AG04450 (cell line): ENCODE data around the gene FOXL2NB. TPM values are rescaled to one million over a fixed set of nuclear protein-coding genes. Genes with fewer than 3 reads are reported as not detected.

Source experiments
- CTCF ChIA-PET: fragments of 300-600, 350-600 bp; formaldehyde crosslinking; extraction: SDS; loops from one replicate; lab custom pipeline; 2022; ENCODE audit warnings: antibody characterized with exemption, inconsistent platforms; lab: Charles Lee
- POLR2A ChIA-PET: fragments of 350-600 bp; formaldehyde crosslinking; extraction: SDS; loops from one replicate; lab custom pipeline; 2021; ENCODE audit warnings: antibody characterized with exemption, inconsistent platforms; lab: Yijun Ruan, JAX
- DNase-seq: peaks from one replicate; pipeline ENCODE4 v3.0.0-alpha.2; 2011; ENCODE audit warnings: low read depth, low spot score
- H3K27ac ChIP-seq: one replicate; pipeline ENCODE4 v1.5.1; 2012; ENCODE audit warnings: low read depth, low read length, control low read depth
- H3K27me3 ChIP-seq: one replicate; pipeline ENCODE4 v1.6.0; 2012; ENCODE audit warnings: low read length; ENCODE audit not compliant: control insufficient read depth, insufficient read depth
- H3K4me3 ChIP-seq: 2 replicates; pipeline ENCODE4 v1.5.1; 2011; ENCODE audit warnings: mild to moderate bottlenecking, low read depth, low read length, control low read depth
- H3K9me3 ChIP-seq: 2 replicates; pipeline ENCODE4 v1.5.1; 2012; ENCODE audit warnings: low read length; ENCODE audit not compliant: control insufficient read depth, insufficient read depth
- polyA plus RNA-seq: library from polyadenylated mRNA; depleted of rRNA; stranded (reverse); fragments of >200 nt; gene quantifications from 2 replicates; pipeline ENCODE4 v1.2.3, GENCODE V29; 2011
- TF ChIP-seq, protein P1 (sequence below): IDR thresholded peaks from 2 replicates; pipeline ENCODE4 v1.5.1; 2011; ENCODE audit warnings: low read depth, low read length, control low read depth, inconsistent platforms

The FOXL2NB gene
- polyA plus RNA-seq, 1 experiment, result 0.05 TPM

DNA sequence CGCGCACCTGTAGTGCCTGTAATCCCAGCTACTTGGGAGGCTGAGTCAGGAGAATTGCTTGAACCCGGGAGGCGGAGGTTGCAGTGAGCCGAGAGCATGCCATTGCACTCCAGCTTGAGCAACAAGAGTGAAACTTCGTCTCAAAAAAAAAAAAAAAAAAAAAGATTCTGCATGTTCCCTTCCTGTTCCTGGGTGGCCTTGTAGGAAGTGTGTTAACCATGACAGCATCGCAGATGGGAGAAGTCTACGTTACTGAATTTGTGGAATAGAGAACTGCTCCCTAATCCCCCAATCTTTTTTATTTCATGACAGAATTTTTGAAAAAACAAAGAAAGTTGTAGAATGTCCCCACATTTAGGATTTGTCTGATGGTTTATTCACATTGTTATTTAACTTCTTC lies 45.5 kb upstream of the FOXL2NB start:
- no peaks in the 10 kb centered on the region for H3K27me3 ChIP-seq
- ChIA-PET POLR2A (no interaction called here), CTCF (interaction anchor here (1.0 to 9.0 kb wide), 5 partner anchors 11 to 307 kb away, joined by 4 to 104 read pairs (median 8); partner anchors contain the start of gene CEP70)
- no peak overlapping the region for H3K4me3 ChIP-seq
- no peaks in the 10 kb centered on the region for H3K9me3 ChIP-seq
- TF ChIP-seq, protein P1, sequence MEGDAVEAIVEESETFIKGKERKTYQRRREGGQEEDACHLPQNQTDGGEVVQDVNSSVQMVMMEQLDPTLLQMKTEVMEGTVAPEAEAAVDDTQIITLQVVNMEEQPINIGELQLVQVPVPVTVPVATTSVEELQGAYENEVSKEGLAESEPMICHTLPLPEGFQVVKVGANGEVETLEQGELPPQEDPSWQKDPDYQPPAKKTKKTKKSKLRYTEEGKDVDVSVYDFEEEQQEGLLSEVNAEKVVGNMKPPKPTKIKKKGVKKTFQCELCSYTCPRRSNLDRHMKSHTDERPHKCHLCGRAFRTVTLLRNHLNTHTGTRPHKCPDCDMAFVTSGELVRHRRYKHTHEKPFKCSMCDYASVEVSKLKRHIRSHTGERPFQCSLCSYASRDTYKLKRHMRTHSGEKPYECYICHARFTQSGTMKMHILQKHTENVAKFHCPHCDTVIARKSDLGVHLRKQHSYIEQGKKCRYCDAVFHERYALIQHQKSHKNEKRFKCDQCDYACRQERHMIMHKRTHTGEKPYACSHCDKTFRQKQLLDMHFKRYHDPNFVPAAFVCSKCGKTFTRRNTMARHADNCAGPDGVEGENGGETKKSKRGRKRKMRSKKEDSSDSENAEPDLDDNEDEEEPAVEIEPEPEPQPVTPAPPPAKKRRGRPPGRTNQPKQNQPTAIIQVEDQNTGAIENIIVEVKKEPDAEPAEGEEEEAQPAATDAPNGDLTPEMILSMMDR, result no peak
- DNase-seq, result no peak
- no peak overlapping the region for H3K27ac ChIP-seq

DNA sequence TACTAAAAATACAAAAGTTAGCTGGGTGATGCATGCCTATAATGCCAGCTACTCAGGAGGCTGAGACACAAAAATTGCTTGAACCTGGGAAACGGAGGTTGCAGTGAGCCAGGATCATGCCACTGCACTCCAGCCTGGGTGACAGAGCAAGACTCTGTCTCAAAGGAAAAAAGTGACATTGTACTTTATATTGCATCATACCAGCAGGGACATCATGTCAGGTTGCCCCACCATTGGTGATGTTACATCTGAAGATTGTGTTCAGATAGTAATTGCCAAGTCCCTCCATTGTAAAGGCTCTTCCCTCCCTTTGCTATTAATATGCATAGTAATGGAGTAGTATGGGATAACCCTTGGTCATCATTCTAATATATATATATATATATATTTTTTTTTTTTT lies 44.8 kb upstream of the FOXL2NB start:
- TF ChIP-seq, protein P1, result no peak
- CTCF ChIA-PET, result interaction anchor here (0.9 to 9.0 kb wide), 6 partner anchors 10 to 308 kb away, joined by 4 to 104 read pairs (median 8); partner anchors contain the start of gene CEP70
- no peak overlapping the region for H3K4me3 ChIP-seq
- POLR2A ChIA-PET, result no interaction called here
- DNase-seq, result no peak
- H3K27me3 ChIP-seq, result no peaks in the 10 kb centered on the region
- no peak overlapping the region for H3K27ac ChIP-seq
- H3K9me3 ChIP-seq, result no peaks in the 10 kb centered on the region

DNA sequence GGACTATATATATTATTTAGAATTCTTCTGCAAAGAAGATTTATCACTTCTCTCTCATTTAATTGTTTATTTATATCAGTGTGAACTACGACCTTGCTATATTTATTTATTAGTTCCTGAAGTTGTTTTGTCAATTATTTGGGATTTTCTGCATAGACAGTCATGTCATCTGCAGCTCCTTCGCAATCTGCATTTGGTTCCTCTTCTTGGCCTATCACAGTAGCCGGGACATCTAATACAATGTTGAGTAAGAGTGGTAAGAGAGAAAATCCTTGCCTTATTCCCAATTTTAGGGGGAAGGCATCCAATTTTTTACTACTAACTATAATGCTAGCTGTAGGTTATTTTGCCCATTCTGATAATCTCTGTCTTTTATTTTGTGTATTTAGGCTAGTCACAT lies 39.5 kb upstream of the FOXL2NB start:
- Histone ChIP-seq H3K9me3 (no peaks in the 10 kb centered on the region), H3K27ac (no peak overlapping the region), H3K4me3 (no peak overlapping the region), H3K27me3 (no peaks in the 10 kb centered on the region)
- no peak for DNase-seq
- TF ChIP-seq, protein P1, result no peak
- ChIA-PET POLR2A (no interaction called here), CTCF (interaction anchor here (1.1 to 1.3 kb wide), 5 partner anchors 8 to 313 kb away, joined by 3 to 7 read pairs (median 3); no protein-coding TSS in a partner anchor)

DNA sequence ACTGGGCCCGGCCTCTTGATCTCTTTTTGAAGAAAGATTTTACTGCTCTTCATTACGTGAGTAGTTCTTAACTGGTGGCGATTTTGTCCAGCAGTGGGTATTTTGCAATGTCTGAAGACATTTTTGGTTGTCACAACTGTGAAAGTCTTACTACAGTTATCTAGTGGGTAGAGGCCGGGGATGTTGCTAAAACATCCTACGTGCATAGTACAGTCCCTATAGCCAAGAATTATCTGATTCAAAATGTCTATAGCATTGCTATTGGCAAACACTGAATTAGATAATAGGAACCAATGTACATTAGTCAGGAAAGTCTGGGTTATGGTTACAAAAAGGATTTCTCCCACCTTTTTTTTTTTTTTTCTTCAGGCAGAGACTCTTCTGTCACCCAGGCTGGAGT lies 38.2 kb upstream of the FOXL2NB start:
- Histone ChIP-seq H3K27ac (no peak overlapping the region), H3K27me3 (no peaks in the 10 kb centered on the region), H3K9me3 (no peaks in the 10 kb centered on the region), H3K4me3 (no peak overlapping the region)
- ChIA-PET POLR2A (no interaction called here), CTCF (no interaction called here)
- DNase-seq, result no peak
- TF ChIP-seq, protein P1, result no peak

DNA sequence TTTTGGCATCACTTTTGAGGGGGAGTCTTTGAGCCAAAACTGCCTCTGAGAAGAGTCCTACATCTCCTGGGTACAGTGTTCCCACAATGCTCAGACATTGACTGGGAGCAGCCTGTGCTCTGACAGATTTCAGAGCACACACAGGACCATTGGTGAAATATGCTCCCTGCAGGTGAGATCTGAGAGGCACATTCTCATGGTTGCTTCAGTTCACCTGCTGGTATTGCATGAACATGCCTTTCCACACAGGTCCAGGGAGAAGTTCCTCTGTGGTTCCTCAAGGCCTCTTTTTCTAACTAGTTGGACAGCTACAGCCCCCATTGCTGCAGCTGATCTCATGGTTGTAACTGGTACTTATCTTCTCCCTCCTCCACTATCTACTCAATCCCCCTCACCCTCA lies 37.1 kb upstream of the FOXL2NB start:
- Histone ChIP-seq H3K4me3 (no peak overlapping the region), H3K27ac (no peak overlapping the region), H3K27me3 (no peaks in the 10 kb centered on the region), H3K9me3 (no peaks in the 10 kb centered on the region)
- DNase-seq, result no peak
- TF ChIP-seq, protein P1, result no peak
- POLR2A ChIA-PET, result no interaction called here
- CTCF ChIA-PET, result interaction anchor here (1.1 to 7.9 kb wide), 2 partner anchors 16 to 211 kb away, joined by 3 to 106 read pairs; no protein-coding TSS in a partner anchor
